Lung (tissue), 12 donors: ENCODE data around the gene SETD1A. TPM values are rescaled to one million over a fixed set of nuclear protein-coding genes. Genes with fewer than 3 reads are reported as not detected.
"Not testable (repeated sequence)": the region's sequence is repeated elsewhere in the genome, so short reads cannot be mapped to it uniquely, and the experiment has no call there.

ENCODE experiments used
- ATAC-seq: fragments of 200-7000 bp; cut with Tn5 transposase; one replicate; pipeline ENCODE4 v1.9.1; 2020; ENCODE audit warnings: moderate number of reproducible peaks; ENCODE audit not compliant: insufficient read depth, low FRiP score
- DNase-seq, 3 donors: peaks; one replicate each; pipeline ENCODE4 v3.0.0-alpha.2; 2013 to 2017
- H3K27ac ChIP-seq, 2 donors: one replicate each; pipeline ENCODE4 v1.5.1; 2013; ENCODE audit warnings: mild to moderate bottlenecking in 2 of 2, moderate library complexity in 2 of 2, control low read depth in 1 of 2, inconsistent platforms in 1 of 2, low read depth in 1 of 2, low read length in 1 of 2
- H3K27me3 ChIP-seq, 3 donors: one replicate each; pipeline ENCODE4 v1.5.1; 2013; ENCODE audit warnings: low read length in 2 of 3; ENCODE audit not compliant: control insufficient read depth in 3 of 3, insufficient read depth in 3 of 3
- H3K36me3 ChIP-seq, 4 donors: one replicate each; pipeline ENCODE4 v1.5.1; 2013; ENCODE audit warnings: low read length in 4 of 4, mild to moderate bottlenecking in 1 of 4, moderate library complexity in 1 of 4; ENCODE audit not compliant: control insufficient read depth in 4 of 4, insufficient read depth in 4 of 4
- H3K4me1 ChIP-seq, 5 donors: one replicate each; pipeline ENCODE4 v1.5.1; 2013; ENCODE audit warnings: low read length in 5 of 5, mild to moderate bottlenecking in 2 of 5, moderate library complexity in 1 of 5; ENCODE audit not compliant: control insufficient read depth in 5 of 5, insufficient read depth in 5 of 5
- H3K4me3 ChIP-seq: one replicate; pipeline ENCODE4 v1.5.1; 2013; ENCODE audit warnings: mild to moderate bottlenecking, control low read depth, moderate library complexity
- H3K9ac ChIP-seq, 2 donors: one replicate each; pipeline ENCODE4 v1.5.1; 2013; ENCODE audit warnings: low read length in 2 of 2, control low read depth in 1 of 2; ENCODE audit not compliant: insufficient read depth in 1 of 2
- H3K9me3 ChIP-seq, 4 donors: one replicate each; pipeline ENCODE4 v1.5.1; 2013; ENCODE audit warnings: low read length in 3 of 4, mild to moderate bottlenecking in 1 of 4, moderate library complexity in 1 of 4; ENCODE audit not compliant: control insufficient read depth in 4 of 4, insufficient read depth in 3 of 4
- CTCF ChIP-seq: IDR thresholded peaks from 2 replicates; pipeline ENCODE4 v1.5.1; 2012; ENCODE audit warnings: mild to moderate bottlenecking; ENCODE audit errors: control extremely low read depth, extremely low read depth
- WGBS, 2 donors: extraction: QIAGEN DNeasy Blood & Tissue Kit; methylation state at CpG; one replicate each; pipeline ENCODE4 v1.1.7; 2013; 5-methylcytosine and 5-hydroxymethylcytosine counted together
- polyA plus RNA-seq, 2 donors: library from polyadenylated mRNA; stranded (reverse); fragments of 200-250 nt; gene quantifications; one replicate each; pipeline ENCODE4 v1.2.1, GENCODE V29; 2013
- total RNA-seq, 2 donors: library from RNA; depleted of rRNA in 1 of 2; stranded (reverse); fragments of >200 nt in 1 of 2; gene quantifications; one replicate each; pipeline ENCODE4 v1.2.1, GENCODE V29; 2014 to 2021
- donor health status: control.
- donor health status: control.
- donor health status: Bipolar disorder and iron deficiency.
- donor health status: healthy.
- donor health status: DM: yes; HTN: yes; CAD: no.

SETD1A gene
- total and polyA plus RNA-seq, 4 donors = 7.4 to 22.0 (median 10.9) TPM

GRCh38 chr16:31009894-31010584 is 52.5 kb downstream of the SETD1A start:
- DNase-seq (no peak), ATAC-seq (no peak)
- Histone ChIP-seq H3K27me3 (peaks cover 0 to 44% (median 18%) of the 10 kb centered on the region in 3 donors), H3K4me1 (no peaks in the 10 kb centered on the region), H3K9me3 (peaks cover 0 to 1% (median 0%) of the 10 kb centered on the region in 4 donors), H3K4me3 (no peak overlapping the region), H3K27ac (no peak overlapping the region), H3K9ac (no peak overlapping the region), H3K36me3 (no peaks in the 10 kb centered on the region)
- no peak for TF ChIP-seq CTCF
- WGBS, 2 donors = 10 to 11% methylated on average over 34 to 36 of the region's 36 CpGs

- no peak for ATAC-seq
- DNase-seq = peak in 2 of 3 donors; percentile 56 to 61
- H3K36me3 ChIP-seq = no peaks in the 10 kb centered on the region
- H3K9ac ChIP-seq = no peak within 1 kb of the TSS
- WGBS, 2 donors = 8 to 9% methylated on average over 41 to 45 of the region's 45 CpGs
- no peaks in the 10 kb centered on the region for H3K4me1 ChIP-seq
- H3K27me3 ChIP-seq = peaks cover 0 to 41% (median 18%) of the 10 kb centered on the region in 3 donors
- no peak for TF ChIP-seq CTCF
- H3K4me3 ChIP-seq = no peak within 1 kb of the TSS
- peaks cover 0 to 1% (median 0%) of the 10 kb centered on the region in 4 donors for H3K9me3 ChIP-seq
- H3K27ac ChIP-seq = no peak within 1 kb of the TSS
These were observed 53.2 kb downstream of the SETD1A start, which contains the start of gene STX1B for GRCh38 chr16:31010585-31011325. Gene STX1B, minus strand, starts transcription at chr16:31010638. Its CDS starts 242 bp downstream, at chr16:31010396.

- not testable (repeated sequence) for H3K9ac ChIP-seq, H3K9me3 ChIP-seq, ATAC-seq, H3K27ac ChIP-seq, H3K36me3 ChIP-seq, H3K4me3 ChIP-seq, H3K4me1 ChIP-seq, DNase-seq
- H3K27me3 ChIP-seq = peaks cover 0 to 31% (median 16%) of the 10 kb centered on the region in 3 donors
- WGBS, 2 donors = 80 to 86% methylated on average over 7 of the region's 7 CpGs
These were observed 54.3 kb downstream of the SETD1A start for GRCh38 chr16:31011815-31012214.

- DNase-seq, H3K9me3 ChIP-seq, H3K4me3 ChIP-seq, H3K27ac ChIP-seq, ATAC-seq, H3K9ac ChIP-seq, H3K4me1 ChIP-seq, H3K36me3 ChIP-seq: not testable (repeated sequence)
- H3K27me3 ChIP-seq = peaks cover 0 to 28% (median 12%) of the 10 kb centered on the region in 3 donors
These were observed 55.7 kb downstream of the SETD1A start for GRCh38 chr16:31013292-31013691.
